ENCODE measurements around the gene KRT4.

DNA sequence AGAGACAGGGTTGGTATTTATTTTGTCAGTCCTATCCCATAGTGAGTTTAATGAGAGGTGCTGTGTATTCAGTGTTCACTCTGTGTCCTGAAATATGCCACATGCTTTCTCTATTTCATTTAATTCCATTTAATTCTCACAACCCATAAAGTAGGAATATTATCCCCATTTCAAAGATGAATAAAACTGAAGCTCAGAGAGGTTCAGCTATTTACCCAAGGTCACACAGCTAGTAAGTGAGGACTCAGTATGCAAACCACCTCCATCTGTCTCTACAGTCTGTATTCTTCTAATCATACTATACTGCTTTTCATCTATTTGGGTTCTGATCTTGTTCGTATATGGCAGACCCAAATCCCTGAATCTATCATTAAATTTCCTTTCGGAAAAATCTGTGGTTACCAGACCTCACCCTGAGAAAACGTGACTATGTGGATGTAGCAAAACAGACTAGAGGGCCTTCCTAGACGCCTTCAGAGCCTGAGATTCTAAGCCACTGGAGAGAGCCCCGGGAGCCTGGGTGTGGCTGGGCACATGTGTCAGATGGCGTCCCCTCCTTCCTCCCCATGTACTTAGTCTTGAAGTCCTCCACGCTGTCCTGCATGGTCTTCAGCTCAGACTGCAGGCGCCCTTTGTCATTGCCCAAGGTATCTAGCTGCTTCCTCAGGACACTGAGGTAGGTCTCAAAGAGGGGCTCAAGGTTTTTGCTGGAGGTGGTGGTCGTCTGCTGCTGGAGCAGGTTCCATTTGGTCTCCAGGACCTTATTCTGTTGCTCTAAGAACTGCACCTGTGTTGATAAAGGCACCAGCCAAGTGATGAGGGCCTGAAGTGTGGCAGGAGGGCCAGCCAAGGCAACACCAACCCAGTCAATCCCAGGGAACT, 2.5 kb downstream of the KRT4 start:
- TF ChIP-seq, protein P1, sequence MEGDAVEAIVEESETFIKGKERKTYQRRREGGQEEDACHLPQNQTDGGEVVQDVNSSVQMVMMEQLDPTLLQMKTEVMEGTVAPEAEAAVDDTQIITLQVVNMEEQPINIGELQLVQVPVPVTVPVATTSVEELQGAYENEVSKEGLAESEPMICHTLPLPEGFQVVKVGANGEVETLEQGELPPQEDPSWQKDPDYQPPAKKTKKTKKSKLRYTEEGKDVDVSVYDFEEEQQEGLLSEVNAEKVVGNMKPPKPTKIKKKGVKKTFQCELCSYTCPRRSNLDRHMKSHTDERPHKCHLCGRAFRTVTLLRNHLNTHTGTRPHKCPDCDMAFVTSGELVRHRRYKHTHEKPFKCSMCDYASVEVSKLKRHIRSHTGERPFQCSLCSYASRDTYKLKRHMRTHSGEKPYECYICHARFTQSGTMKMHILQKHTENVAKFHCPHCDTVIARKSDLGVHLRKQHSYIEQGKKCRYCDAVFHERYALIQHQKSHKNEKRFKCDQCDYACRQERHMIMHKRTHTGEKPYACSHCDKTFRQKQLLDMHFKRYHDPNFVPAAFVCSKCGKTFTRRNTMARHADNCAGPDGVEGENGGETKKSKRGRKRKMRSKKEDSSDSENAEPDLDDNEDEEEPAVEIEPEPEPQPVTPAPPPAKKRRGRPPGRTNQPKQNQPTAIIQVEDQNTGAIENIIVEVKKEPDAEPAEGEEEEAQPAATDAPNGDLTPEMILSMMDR (conservative IDR thresholded peaks at IDR 0.05; ENCODE audit: low read length) = no peak
- no peak for TF ChIP-seq EZH2phosphoT487 (IDR thresholded peaks at IDR 0.05; ENCODE audit: borderline replicate concordance, low read depth, low read length)
